HEK293 (cell line): Measurements from ENCODE around the gene SWI5.
A peak's percentile ranks its signal among the peaks of the same experiment; 100 is the strongest.

Experiments used
- CTCF ChIA-PET: fragments of 350-600 bp; formaldehyde crosslinking; extraction: SDS; loops from one replicate; lab custom pipeline; 2021; ENCODE audit warnings: antibody characterized with exemption; lab: Yijun Ruan, JAX
- POLR2A ChIA-PET: fragments of 300-600 bp; formaldehyde crosslinking; extraction: SDS; loops from one replicate; lab custom pipeline; 2020; ENCODE audit warnings: antibody characterized with exemption, inconsistent platforms; lab: Yijun Ruan, JAX
- H3K27ac ChIP-seq: fragments of 200-500 bp; sonication (Bioruptor generic); 2 replicates; pipeline ENCODE4 v1.5.1; 2014; ENCODE audit warnings: low read depth, low read length, control low read depth, inconsistent platforms; ENCODE audit errors: extremely low read depth
- H3K36me3 ChIP-seq, 2 experiments: fragments of 200-500 bp in 1 of 2; sonication (Bioruptor generic) in 1 of 2; 1 replicate in 1 of 2; 2 replicates in 1 of 2; pipeline ENCODE4 v1.5.1; 2014 to 2017; ENCODE audit warnings: inconsistent platforms in 2 of 2, low read length in 2 of 2; ENCODE audit not compliant: control insufficient read depth in 2 of 2, insufficient read depth in 1 of 2
- H3K4me1 ChIP-seq: fragments of 200-500 bp; sonication (Bioruptor generic); 2 replicates; pipeline ENCODE4 v1.5.1; 2014; ENCODE audit warnings: mild to moderate bottlenecking, low read length, inconsistent platforms; ENCODE audit not compliant: control insufficient read depth, insufficient read depth
- H3K4me3 ChIP-seq: 2 replicates; pipeline ENCODE4 v1.5.1; 2011; ENCODE audit warnings: low read depth, mild to moderate bottlenecking, control low read depth, low read length, moderate library complexity
- H3K9me3 ChIP-seq: fragments of 200-500 bp; sonication (Bioruptor generic); 2 replicates; pipeline ENCODE4 v1.5.1; 2014; ENCODE audit warnings: low read depth, low read length, inconsistent platforms; ENCODE audit not compliant: control insufficient read depth, insufficient read depth
- ATF2 ChIP-seq: fragments of 450-650 bp; formaldehyde crosslinking; IDR thresholded peaks from 2 replicates; pipeline ENCODE4 v1.5.1; 2016; ENCODE audit warnings: missing biosample characterization, missing genetic modification characterization, low read depth
- FEZF1 ChIP-seq: fragments of 450-650 bp; formaldehyde crosslinking; IDR thresholded peaks from 2 replicates; pipeline ENCODE4 v1.5.1; 2016; ENCODE audit warnings: missing biosample characterization, missing genetic modification characterization
- GLIS2 ChIP-seq: fragments of 450-650 bp; formaldehyde crosslinking; IDR thresholded peaks from 2 replicates; pipeline ENCODE4 v1.5.1; 2016; ENCODE audit warnings: missing biosample characterization, missing genetic modification characterization
- HOXA7 ChIP-seq: sonication (generic); formaldehyde crosslinking; IDR thresholded peaks from 2 replicates; pipeline ENCODE4 v1.8.1; 2022; ENCODE audit warnings: missing genetic modification reagents, borderline replicate concordance
- IKZF3 ChIP-seq: fragments of 450-650 bp; IDR thresholded peaks from 2 replicates; pipeline ENCODE4 v1.5.0; 2018; ENCODE audit warnings: missing biosample characterization, mild to moderate bottlenecking, missing genetic modification characterization, moderate library complexity
- PRDM1 ChIP-seq: fragments of 450-650 bp; formaldehyde crosslinking; IDR thresholded peaks from 2 replicates; pipeline ENCODE4; 2016; ENCODE audit warnings: missing biosample characterization, missing genetic modification characterization
- SCRT2 ChIP-seq: fragments of 450-650 bp; formaldehyde crosslinking; IDR thresholded peaks from 2 replicates; pipeline ENCODE4 v1.5.1; 2016; ENCODE audit warnings: missing biosample characterization, missing genetic modification characterization
- SETDB1 ChIP-seq: IDR thresholded peaks from one replicate; pipeline ENCODE4 v1.6.1; 2017; ENCODE audit warnings: mild to moderate bottlenecking, low read length, moderate library complexity, mixed read lengths; ENCODE audit not compliant: insufficient read length
- SP2 ChIP-seq: fragments of 450-650 bp; formaldehyde crosslinking; IDR thresholded peaks from 2 replicates; pipeline ENCODE4 v1.5.1; 2016; ENCODE audit warnings: missing biosample characterization, missing genetic modification characterization
- ZIC2 ChIP-seq: fragments of 450-650 bp; formaldehyde crosslinking; IDR thresholded peaks from 2 replicates; pipeline ENCODE4 v1.5.1; 2016; ENCODE audit warnings: missing biosample characterization, missing genetic modification characterization
- ZNF140 ChIP-seq: fragments of 450-650 bp; formaldehyde crosslinking; IDR thresholded peaks from 2 replicates; pipeline ENCODE4 v1.5.1; 2016; ENCODE audit warnings: missing biosample characterization, missing genetic modification characterization
- ZNF148 ChIP-seq: fragments of 450-650 bp; formaldehyde crosslinking; IDR thresholded peaks from 2 replicates; pipeline ENCODE4 v1.5.0; 2017; ENCODE audit warnings: missing biosample characterization, missing genetic modification characterization, borderline replicate concordance
- ZNF157 ChIP-seq: fragments of 450-650 bp; formaldehyde crosslinking; IDR thresholded peaks from 2 replicates; pipeline ENCODE4 v1.5.1; 2016; ENCODE audit warnings: missing biosample characterization, missing genetic modification characterization
- ZNF292 ChIP-seq: fragments of 450-650 bp; formaldehyde crosslinking; IDR thresholded peaks from 2 replicates; pipeline ENCODE4 v1.5.1; 2016; ENCODE audit warnings: low read depth, missing biosample characterization, missing genetic modification characterization, borderline replicate concordance
- ZNF335 ChIP-seq: fragments of 450-650 bp; formaldehyde crosslinking; conservative IDR thresholded peaks from 2 replicates; pipeline ENCODE4 v1.5.1; 2016; ENCODE audit warnings: missing biosample characterization, missing genetic modification characterization
- ZNF341 ChIP-seq: fragments of 450-650 bp; formaldehyde crosslinking; IDR thresholded peaks from 2 replicates; pipeline ENCODE4; 2016; ENCODE audit warnings: low read depth, missing biosample characterization, missing genetic modification characterization
- ZNF366 ChIP-seq: fragments of 450-650 bp; formaldehyde crosslinking; conservative IDR thresholded peaks from 2 replicates; pipeline ENCODE4 v1.5.1; 2016; ENCODE audit warnings: missing biosample characterization, missing genetic modification characterization
- ZNF433 ChIP-seq: fragments of 450-650 bp; formaldehyde crosslinking; IDR thresholded peaks from 2 replicates; pipeline ENCODE4 v1.5.1; 2016; ENCODE audit warnings: missing biosample characterization, missing genetic modification characterization, low read depth
- ZNF510 ChIP-seq: fragments of 450-650 bp; formaldehyde crosslinking; IDR thresholded peaks from 2 replicates; pipeline ENCODE4 v1.5.1; 2018; ENCODE audit warnings: mild to moderate bottlenecking, missing genetic modification characterization, missing biosample characterization; ENCODE audit not compliant: insufficient replicate concordance
- ZNF549 ChIP-seq: fragments of 450-650 bp; IDR thresholded peaks from 2 replicates; pipeline ENCODE4 v1.5.1; 2018; ENCODE audit warnings: missing biosample characterization, missing genetic modification characterization, mild to moderate bottlenecking, inconsistent platforms, moderate library complexity
- ZNF660 ChIP-seq: fragments of 450-650 bp; IDR thresholded peaks from 2 replicates; pipeline ENCODE4 v1.5.1; 2018; ENCODE audit warnings: missing biosample characterization, mild to moderate bottlenecking, missing genetic modification characterization

The SWI5 gene

GRCh38 chr9:128282500-128282899 is 6.4 kb downstream of the SWI5 start (continued):
- TF ChIP-seq IKZF3 (no peak), ZNF660 (tag by site-specific recombination) (no peak), SP2 (no peak)
- TF ChIP-seq, all 188 proteins: peak for 0

- Histone ChIP-seq H3K9me3 (no peaks in the 10 kb centered on the region), H3K4me1 (no peaks in the 10 kb centered on the region), H3K4me3 (no peak overlapping the region), H3K36me3 (peaks cover 0 to 39% of the 10 kb centered on the region in 2 experiments; a peak in 1 of 3 replicates), H3K27ac (no peak overlapping the region)
- ChIA-PET POLR2A (interaction anchor here (0.7 to 1.6 kb wide), 3 partner anchors 9 to 404 kb away, joined by 5 to 7 read pairs (median 5); partner anchors contain the start of genes GOLGA2 and SWI5), CTCF (interaction anchor here (0.6 to 0.9 kb wide), 4 partner anchors 9 to 216 kb away, joined by 3 to 4 read pairs (median 3); no protein-coding TSS in a partner anchor)
- TF ChIP-seq ZNF140 (tag by site-specific recombination) (no peak), ZNF510 (tag by site-specific recombination) (no peak), ZIC2 (tag by site-specific recombination) (no peak), PRDM1 (tag by site-specific recombination) (peak; percentile 98), ZNF366 (tag by site-specific recombination) (peak; percentile 90), ZNF341 (tag by site-specific recombination) (no peak), SETDB1 (no peak), FEZF1 (tag by site-specific recombination) (no peak), ZNF157 (tag by site-specific recombination) (no peak), ATF2 (tag by site-specific recombination) (no peak), ZNF292 (tag by site-specific recombination) (no peak), ZNF335 (tag by site-specific recombination) (no peak), HOXA7 (CRISPR knock-in tag) (no peak), ZNF549 (no peak), GLIS2 (no peak)
Observed at GRCh38 chr9:128285033-128285784, 9.1 kb downstream of the SWI5 start.

- CTCF ChIA-PET, result interaction anchor here (0.9 kb wide), 1 partner anchor 8 kb away, joined by 5 read pairs; no protein-coding TSS in a partner anchor
- H3K36me3 ChIP-seq, result peaks cover 0 to 39% of the 10 kb centered on the region in 2 experiments; a peak in 1 of 3 replicates
- TF ChIP-seq ZNF433 (tag by site-specific recombination) (no peak), ZNF148 (tag by site-specific recombination) (no peak), SCRT2 (tag by site-specific recombination) (peak; percentile 79)
- TF ChIP-seq, all 188 proteins: peak for 1
- H3K4me3 ChIP-seq, result no peak overlapping the region
- POLR2A ChIA-PET, result interaction anchor here (0.6 to 3.5 kb wide), 6 partner anchors 8 to 888 kb away, joined by 3 to 23 read pairs (median 4); partner anchors contain the start of genes GOLGA2 and SWI5
- H3K9me3 ChIP-seq, result no peaks in the 10 kb centered on the region
- no peak overlapping the region for H3K27ac ChIP-seq
- H3K4me1 ChIP-seq, result no peaks in the 10 kb centered on the region
Observed at GRCh38 chr9:128286440-128286839, 10.4 kb downstream of the SWI5 start.
